AG09309 (cell line): ENCODE results near the gene CDH13.

Experiments used
- DNase-seq: peaks from one replicate; pipeline ENCODE4 v3.0.0-alpha.2; 2010; ENCODE audit warnings: low read depth
- H3K4me3 ChIP-seq: 2 replicates; pipeline ENCODE4 v1.5.1; 2011; ENCODE audit warnings: mild to moderate bottlenecking, low read depth, low read length, moderate library complexity; ENCODE audit not compliant: control insufficient read depth
- CTCF ChIP-seq: IDR thresholded peaks from 2 replicates; pipeline ENCODE4 v1.5.1; 2011; ENCODE audit warnings: mild to moderate bottlenecking, low read depth, low read length, inconsistent platforms; ENCODE audit not compliant: insufficient read depth, control insufficient read depth; ENCODE audit errors: missing control alignments

Gene CDH13

GRCh38 chr16:83315271-83315670 lies 688.5 kb downstream of the CDH13 start:
- no peak for TF ChIP-seq CTCF
- no peak for DNase-seq
- no peak overlapping the region for H3K4me3 ChIP-seq

- no peak for TF ChIP-seq CTCF
- DNase-seq: no peak
- no peak overlapping the region for H3K4me3 ChIP-seq
Measured at GRCh38 chr16:83316458-83316857, 689.7 kb downstream of the CDH13 start.

DNA sequence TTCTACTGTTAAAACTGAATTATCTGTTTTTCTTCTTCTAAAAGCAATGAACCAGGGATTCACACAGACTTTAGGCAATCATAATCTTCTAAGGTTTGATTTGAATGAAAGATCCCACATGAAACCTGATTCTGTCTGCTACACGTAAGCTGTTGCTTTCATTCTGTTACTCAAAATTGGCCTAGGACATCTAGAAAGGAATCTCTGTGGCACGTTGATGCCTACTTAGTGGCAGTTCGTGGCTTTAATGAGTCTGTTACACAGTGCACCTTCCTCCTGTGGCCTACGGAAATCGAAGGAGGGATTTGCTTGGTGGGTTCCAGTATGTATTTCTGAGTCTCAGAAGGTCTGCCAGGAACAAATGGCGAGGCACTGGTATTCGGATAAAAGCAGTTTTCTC lies 691.6 kb downstream of the CDH13 start:
- no peak overlapping the region for H3K4me3 ChIP-seq
- no peak for TF ChIP-seq CTCF
- DNase-seq: no peak

GRCh38 chr16:83328936-83329335 lies 702.2 kb downstream of the CDH13 start:
- no peak for DNase-seq
- no peak overlapping the region for H3K4me3 ChIP-seq
- no peak for TF ChIP-seq CTCF

DNA sequence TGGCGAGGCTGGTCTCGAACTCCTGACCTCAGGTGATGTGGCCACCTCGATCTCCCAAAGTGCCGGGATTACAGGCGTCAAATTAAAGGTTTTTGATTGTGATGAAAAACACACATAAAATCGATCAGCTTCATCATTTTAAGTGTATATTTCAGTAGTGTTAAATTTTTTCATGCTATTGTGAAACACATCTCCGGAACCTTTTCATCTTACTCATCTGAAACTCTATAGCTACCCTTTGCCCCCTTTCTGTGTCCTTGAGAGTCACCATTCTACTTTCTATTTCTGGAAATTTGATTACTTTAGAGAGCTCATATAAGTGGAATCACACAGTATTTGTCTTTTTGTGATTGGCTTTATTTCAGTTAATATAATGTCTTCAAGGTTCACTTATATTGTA lies 702.7 kb downstream of the CDH13 start:
- DNase-seq: no peak
- no peak overlapping the region for H3K4me3 ChIP-seq
- TF ChIP-seq CTCF: no peak

DNA sequence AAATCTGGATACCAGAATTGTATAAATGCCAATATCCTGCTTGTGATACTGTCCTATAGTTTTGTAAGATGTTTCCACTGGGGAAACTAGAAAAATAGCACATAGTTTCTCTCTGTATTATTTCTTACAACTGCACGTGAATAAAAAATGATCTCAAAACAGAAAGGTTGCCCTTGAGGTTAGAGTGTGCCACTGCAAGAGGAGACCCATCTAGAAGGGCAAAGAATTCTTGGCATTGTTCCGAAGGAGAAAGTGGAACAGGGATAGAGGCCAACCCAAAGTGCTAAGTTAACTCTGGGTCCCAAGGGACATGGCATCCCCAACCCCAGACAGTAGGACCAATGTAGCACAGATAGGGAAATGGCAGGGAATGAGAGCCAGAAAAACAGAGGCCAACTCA lies 703.5 kb downstream of the CDH13 start:
- DNase-seq: no peak
- H3K4me3 ChIP-seq: no peak overlapping the region
- no peak for TF ChIP-seq CTCF

DNA sequence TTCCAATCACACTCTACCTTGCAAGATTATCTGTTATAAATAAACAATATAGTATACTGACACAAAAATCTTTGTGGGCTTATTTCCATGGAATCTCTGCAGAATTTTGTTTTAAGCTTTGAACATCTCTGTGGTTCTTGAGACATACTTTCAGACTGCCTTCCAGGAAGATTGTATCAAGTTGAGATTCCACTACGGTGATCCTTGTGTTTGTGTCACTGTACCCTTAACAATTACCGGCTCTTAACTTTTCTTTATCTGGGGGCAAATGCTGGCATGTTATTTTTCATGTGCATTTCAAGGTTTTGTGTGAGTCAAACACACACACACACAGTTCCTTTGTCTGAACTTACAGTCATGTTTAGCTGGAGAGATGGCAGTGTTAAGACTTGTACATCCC lies 708.3 kb downstream of the CDH13 start:
- H3K4me3 ChIP-seq: no peak overlapping the region
- DNase-seq: no peak
- TF ChIP-seq CTCF: no peak
